NCI-H526 treated with DMSO at 0.1 percent for 48 hours (cell line): ENCODE results near the gene CWF19L2.
"Not testable (repeated sequence)": the region's sequence is repeated elsewhere in the genome, so short reads cannot be mapped to it uniquely, and the experiment has no call there.

ENCODE experiments used
- DNase-seq: peaks from one replicate; lab custom pipeline; 2025; lab: John Stamatoyannopoulos, UW

The CWF19L2 gene

DNA sequence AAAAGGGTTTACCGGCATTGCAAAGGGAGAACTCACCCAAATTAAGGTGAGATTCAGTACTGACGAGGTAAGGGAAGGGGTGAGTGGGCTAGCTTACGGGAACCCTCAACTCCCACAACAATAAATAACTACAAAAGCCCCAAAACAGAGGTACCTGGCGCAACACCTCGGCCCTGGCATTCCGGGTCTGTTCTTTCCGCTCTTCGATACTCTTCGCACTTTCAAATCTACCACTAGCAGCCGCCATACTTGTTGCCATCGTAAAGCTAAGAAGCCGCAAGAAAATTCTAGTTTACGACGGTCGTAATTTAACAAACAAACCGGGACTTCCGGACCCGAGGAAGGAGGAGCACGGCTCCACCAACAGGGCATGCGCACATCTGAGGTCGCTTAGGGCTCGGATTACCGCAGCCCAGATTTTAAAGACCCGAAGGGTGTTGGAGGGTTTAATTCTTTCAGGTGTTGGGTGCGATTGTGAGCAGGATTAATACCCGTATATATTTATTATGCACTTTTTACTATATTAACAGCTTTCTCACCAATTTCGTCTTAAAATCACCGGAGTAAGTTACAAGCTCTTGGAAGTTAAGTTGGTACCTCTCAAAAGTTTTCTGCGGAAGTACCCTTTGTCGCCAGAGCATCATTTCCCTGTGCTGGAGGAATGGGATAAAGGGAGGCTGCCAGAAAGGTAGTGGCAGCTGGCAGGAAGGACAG is at the start of gene CWF19L2:
Gene CWF19L2 (minus strand): TSS at position 268 of the 714 bp plus-strand sequence. CDS start 9 bp downstream, at position 259.
- peak; percentile 99 for DNase-seq

DNA sequence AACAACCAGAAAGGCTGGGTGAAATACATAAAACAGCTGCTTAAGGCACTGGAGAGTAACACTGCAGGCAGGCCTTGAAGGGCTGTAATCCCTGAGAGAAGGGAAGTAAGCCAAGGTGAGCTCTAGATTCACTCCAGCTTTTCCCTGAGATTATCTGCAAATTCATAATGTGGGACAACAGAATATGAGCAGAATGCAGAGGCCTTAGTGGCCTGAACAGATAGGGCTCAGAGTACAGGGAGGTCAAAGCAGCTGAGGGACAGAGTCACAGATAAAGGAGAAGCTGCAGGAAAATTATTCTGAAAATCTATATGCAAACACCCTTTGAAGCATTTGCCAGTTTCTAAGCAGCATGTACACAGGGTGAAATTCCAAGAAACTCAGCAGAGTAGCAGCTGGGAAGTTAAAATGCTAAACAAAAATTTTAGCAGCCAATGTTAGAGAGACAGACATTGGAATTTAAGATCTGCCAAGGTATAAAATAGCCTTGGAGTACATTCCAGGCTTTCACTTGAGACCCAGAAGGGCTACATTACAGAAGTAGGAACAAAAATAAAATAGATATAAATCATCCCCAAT is 48.1 kb upstream of the CWF19L2 start:
- no peak for DNase-seq

DNA sequence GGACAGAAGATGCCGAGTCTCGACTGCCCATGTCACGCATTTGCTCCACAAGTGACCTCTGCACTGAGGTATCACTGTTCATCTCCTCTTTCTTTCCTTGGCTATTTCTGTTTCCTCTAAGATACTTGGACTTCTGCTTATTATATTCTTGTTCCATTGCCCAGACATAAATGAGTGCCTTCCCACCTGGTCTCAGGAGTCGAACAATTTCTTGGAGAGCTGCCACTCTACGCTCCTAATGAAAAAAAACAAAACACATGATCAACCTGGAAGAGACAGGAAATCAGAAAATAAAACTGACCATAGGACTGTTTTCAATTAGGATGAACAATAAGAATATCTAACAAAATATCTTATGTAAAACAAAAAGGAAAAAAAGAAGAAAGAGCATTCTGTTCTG is 47.4 kb upstream of the CWF19L2 start:
- DNase-seq: no peak

DNA sequence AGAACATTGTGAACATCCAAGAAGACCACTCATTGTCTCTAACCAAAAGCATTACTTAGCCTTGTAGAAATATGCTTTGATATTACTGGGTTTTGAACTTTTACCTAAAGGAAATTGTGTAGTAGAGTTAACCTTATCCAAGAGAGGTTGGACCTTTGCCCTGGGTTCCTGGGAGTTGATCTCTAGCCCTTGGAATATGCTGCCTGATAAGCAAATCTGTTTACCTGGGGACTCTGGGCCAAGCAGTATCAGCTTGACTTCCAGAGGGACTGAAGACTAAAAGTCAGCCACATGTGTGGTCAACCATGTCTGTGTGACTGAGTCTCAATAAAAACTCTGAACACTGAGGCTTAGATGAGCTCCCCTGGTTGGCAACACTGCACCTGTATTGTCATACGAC is 44.1 kb upstream of the CWF19L2 start:
- no peak for DNase-seq

DNA sequence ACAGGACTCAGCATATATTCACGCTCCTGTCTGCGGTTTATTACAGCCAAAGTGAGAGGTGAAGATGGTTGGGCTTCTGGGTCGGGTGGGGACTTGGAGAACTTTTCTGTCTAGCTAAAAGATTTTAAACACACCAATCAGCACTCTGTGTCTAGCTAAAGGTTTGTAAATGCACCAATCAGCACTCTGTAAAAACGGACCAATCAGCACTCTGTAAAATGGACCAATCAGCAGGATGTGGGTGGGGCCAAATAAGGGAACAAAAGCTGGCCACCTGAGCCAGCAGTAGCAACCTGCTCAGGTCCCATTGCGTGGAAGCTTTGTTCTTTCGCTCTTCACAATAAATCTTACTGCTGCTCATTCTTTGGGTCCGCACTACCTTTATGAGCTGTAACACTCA is 39.7 kb upstream of the CWF19L2 start:
- DNase-seq: not testable (repeated sequence)

DNA sequence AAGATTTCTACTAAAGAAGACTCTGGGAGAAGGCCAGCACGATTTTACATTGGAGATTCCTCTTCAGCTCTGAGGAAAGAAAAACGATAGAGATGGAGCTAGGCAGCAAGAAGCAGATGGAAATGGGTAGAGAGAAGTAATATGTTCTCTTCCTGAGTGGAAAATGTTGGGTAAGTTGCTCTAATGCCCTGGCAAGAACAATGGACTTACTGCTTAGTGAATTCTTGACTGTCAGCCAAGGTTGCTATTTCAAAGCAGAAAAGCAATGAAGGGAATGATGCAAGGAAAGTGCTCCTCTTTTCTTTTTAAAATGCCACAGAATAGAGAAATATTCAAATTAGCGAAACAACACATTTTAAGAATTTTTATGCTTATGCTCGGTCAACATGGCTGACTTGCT is 38.4 kb upstream of the CWF19L2 start:
- no peak for DNase-seq

DNA sequence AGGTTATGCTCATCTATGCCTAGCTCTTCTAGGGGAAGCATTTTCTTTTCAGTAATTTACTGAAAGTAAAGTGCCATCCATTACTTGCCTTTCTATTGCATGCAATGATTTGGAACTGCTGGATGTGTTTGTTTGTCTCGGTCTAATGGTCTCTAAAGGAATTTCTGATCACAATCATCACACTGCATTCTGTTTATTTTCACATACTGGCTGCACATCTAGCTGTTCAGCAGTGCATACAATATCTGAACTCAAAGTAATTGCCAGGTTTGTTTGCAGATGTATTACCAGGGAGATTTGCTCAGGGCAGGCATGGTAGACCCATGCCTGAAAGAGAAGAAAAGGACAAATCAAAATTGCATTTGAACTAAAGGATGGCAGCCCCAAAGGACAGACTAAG is 36.4 kb upstream of the CWF19L2 start:
- DNase-seq: no peak

DNA sequence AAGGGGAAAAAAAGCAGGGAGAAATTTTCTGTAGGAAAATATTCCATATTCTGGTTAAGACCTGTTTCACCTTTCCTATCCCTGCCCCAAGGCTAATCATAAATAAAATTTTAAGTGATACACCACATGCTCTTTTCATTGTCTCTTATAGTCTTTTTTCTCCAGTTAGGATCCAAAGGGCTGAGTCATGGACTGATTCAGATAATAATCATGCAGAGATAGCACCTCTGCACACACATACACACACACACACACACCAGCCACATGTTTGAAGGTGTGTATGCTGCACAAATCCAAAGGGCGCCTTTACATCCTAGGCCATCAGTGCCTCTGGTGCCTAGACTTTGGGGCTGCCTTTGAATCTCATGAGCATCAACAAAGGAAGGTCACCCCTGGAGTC is 35.5 kb upstream of the CWF19L2 start:
- no peak for DNase-seq

DNA sequence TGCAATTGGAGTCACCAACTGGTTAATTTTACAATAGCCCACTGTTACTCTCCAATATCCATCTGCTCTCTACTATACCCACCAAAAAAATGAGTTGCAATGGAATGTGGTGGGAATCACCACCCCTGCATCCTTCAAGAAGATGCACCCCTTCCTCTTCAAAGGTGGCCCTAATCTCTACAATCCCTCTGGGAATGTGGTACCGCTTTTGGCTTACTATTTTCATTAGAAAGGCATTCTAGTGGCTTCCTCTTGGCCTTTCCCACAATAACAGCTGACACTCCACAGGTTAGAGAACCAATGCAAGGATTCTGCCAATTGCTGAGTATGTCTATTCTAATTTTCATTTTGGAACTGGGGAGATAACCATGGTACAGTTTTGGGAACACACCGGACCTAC is 33.2 kb upstream of the CWF19L2 start:
- DNase-seq: no peak

DNA sequence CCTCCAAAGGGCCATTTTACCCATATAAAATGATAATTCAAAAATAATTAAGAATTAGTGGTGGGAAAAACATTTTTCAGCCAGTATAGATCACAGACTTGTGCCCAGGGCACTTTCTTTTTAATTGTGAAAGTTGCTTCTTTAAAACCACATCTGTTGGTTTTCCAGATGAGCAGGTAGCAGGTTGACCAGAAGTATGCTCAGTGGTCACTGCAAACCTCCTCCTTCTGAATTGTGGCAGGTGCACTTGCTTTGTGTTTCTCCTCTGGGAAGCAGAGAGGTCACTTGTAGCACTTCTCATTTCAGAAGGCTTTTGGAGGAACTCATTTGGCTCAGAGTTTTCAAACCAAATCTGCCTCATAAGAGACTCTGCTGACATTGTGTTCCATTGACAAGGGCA is 24.6 kb upstream of the CWF19L2 start:
- DNase-seq: no peak

DNA sequence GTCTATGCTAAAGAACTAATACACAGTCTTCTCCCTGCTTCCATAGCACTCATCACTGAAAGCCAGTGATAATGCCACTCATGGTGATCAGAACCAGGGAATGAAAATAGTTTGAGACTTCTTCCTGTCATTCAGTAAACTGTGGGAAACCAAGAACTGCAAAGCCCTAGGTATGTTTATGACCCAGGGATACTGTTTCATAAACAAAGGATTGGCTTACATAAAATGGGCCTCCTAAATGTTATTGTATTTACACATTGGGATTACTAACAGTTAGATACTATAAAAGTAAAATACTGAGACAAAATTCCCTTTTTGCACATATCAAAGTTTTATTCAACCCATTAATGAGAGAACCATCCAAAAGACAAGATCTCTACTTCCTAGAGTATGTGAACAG is 21.3 kb upstream of the CWF19L2 start:
- no peak for DNase-seq

DNA sequence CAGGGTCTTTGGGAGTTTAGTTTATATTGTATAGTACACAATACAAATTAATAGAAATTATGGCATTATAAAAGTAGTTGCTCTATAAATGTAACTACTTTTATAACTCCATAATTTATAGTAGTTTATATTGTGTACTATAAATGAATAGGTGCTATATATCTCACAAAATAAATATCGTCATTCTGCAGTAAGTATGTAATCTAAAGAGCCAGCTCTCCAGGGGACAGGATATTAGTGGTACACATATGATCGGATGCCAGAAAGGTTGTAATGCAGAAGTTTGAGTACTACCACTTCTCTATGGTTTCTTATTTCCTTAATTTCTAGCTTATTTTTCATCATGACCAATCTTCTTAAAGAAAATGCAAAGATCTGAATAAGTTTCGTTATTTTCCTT is 20.2 kb upstream of the CWF19L2 start:
- DNase-seq: no peak

DNA sequence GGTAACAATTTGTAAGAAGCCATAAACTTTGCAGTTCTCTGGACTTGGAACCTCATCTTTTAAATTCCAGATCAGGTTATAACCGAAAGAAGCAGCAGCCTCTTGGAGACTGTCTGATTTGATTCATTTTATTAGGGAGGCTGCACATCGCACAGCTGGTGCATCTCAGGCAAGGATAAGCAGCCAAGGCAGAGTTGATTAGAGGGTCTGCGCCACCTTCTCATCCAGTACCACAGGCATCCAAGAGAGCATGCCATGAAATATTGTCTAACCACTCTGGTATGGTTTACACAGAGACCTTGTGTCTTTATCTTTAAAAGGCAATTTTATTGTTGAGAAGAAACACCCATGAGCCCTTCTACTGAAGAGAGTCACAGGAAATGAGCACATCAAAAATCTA is 16.2 kb upstream of the CWF19L2 start:
- DNase-seq: no peak

DNA sequence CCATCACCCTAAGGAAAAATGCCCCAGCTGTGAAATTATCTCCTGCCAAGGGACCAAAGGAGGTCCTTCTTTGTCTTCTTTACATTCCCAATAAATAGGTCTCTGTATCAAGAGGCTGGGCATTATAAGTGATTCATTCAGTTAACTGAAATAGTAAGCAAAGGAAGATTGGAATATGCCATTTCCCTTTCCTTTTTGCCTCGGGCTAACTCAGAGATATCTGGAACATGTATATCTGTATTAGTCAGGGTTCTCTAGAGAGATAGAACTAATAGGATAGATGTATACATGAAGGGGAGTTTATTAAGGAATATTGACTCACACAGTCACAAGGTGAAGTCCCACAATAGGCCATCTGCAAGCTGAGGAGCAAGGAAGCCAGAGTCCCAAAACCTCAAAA is 15.3 kb upstream of the CWF19L2 start:
- DNase-seq: no peak

DNA sequence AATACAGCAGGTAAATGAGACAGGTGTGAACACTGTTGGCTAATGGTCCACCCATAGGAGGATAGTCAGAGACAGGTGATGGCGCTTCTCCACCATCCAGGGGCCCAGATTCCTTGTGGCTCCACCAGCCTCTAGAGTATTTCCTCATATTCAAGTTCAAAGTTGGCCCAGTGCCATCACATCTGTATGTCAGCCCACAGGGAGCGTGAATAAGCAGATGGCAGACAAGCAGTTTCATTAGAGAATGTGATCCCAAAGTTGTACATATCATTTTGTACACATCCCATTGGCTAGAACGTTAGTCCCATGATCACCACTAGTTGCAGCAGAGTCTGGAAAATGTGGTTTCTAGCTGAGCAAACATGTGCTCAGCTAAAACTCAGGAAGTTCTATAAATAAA is 11.0 kb upstream of the CWF19L2 start:
- no peak for DNase-seq

DNA sequence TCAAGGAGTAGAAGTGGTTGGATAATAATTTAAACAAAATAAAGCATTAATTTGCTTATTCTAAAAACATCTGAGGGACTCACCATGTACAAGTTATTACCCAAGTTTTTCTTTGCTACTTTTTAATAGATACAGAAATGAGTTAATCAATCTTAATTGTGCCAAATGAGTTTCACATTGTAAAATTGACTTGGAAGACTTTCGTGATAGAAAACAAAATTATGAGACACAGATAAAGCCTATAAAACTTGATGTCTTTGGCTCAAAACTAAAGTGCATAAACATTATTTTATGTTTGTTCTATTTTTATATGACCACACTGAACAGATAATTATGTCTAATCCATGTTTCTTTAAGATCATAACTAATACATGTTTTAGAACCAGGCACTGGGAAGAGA is 10.1 kb upstream of the CWF19L2 start:
- DNase-seq: no peak

DNA sequence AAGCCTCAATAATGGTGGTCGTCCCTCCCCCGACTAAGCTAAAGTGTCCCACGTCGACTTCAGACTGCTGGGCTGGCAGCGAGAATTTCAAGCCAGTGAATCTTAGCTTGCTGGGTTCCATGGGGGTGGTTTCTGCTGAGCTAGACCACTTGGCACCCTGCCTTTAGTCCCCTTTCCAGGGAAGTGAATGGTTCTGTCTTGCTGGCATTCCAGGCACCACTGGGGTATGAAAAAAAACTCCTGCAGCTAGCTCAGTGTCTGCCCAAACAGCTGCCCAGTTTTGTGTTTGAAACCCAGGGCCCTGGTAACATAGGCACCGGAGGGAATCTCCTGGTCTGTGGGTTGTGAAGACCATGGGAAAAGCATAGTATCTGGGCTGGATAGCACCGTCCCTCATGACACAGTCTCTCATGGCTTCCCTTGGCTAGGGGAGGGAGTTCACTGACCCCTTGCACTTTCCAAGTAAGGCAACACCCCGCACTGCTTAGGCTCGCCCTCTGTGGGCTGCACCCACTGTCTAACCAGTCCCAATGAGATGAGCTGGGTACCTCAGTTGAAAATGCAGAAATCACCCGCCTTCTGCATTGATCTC is 8.7 kb upstream of the CWF19L2 start:
- DNase-seq: not testable (repeated sequence)

DNA sequence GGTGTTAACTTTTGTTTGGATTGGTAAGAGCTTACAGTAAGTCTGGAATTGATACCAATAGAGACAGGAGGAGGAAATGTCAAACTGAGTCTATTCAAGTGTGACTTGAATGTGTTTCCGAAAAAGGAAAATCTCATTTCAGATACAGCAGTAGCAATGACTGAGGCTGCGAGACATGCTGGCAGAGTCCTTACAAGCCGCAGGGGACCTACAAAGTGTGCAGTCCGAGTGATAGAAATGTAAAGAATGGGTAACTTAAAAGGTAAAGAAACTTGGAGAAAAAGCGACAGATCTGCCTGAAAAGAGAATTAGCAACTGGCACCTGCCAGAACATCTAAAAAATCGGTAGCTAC is 444 bp downstream of the CWF19L2 start:
- no peak for DNase-seq

DNA sequence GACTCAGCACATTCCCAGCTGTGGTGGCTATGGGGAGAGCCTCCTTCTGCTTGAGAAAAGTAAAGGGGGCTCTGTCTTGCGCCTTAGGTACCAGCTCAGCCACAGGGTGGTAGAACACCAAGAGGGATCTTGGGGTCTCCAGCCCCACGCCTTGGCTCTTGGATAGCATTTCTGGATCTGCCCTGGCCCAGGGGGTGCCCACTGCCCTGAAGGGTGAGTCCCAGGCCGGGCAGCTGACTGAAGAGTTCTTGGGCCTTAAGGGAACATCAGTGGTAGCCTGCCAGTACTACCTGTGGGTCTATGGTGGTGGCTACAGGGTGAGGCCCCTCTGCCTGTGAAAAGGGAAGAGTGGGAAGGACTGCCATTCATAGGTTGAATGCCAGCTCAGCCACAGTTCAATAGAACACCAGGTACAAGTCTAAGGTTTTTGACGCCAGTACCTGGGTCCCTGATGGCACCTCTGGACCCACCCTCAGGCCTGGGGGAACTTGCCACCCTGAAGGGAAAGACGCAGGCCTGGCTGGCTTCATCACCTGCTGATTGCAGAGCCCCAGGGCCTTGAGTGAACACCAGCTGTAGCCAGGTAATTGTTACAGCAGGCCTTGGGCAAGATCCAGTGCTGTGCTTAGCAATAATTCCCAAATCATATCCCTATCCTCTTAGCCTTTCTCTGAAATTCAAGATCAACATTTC is 3.9 kb downstream of the CWF19L2 start:
- no peak for DNase-seq

DNA sequence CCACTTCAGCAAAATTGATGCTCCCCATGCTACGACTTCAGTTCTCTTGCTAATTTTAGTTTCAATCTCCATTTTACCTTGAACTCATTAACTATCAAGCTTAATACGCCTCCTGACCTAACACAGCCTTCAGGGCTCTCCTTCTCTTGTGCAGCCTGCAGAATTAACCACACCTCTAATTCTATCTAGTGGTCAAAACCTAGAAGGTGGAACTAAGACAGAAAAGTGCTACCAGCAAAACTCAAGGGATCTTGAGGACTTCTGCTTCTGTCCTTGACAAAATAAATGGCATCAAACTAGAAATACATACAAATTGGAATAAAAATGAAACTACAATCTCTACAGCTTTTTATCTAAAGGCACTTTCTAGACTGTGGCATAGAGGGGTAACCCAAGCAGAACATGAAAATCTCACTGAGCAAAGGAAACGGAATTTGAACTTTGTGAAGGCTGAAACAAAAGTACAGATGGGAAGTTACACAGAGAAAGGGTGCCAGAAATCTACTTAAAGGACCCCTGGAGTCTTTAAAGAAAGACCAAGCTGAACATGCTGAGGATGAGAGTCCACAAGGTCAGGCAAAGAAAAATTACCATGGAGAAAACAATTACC is 10.7 kb downstream of the CWF19L2 start:
- no peak for DNase-seq

DNA sequence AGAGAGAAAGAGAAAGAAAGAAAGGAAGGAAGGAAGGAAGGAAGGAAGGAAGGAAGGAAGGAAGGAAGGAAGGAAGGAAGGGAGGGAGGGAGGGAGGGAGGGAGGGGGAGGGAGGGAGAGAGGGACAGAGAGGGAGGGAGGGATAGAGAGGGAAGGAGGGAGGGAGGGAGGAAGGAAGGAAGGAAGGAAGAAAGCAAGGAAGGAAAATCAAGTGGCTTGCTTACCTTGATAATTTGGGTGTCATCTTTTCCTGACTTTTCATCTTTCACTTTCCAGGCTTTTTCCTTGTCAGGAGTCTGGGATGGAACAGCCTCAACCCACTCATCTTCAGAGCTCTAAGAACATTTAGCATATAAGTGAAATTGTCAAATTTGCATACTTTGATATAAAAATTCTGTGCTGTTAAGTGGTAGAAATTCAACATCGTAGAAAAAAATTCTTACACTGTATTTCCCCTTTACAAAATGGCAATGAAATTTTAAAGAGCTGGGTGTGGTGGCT is 14.9 kb downstream of the CWF19L2 start:
- no peak for DNase-seq

DNA sequence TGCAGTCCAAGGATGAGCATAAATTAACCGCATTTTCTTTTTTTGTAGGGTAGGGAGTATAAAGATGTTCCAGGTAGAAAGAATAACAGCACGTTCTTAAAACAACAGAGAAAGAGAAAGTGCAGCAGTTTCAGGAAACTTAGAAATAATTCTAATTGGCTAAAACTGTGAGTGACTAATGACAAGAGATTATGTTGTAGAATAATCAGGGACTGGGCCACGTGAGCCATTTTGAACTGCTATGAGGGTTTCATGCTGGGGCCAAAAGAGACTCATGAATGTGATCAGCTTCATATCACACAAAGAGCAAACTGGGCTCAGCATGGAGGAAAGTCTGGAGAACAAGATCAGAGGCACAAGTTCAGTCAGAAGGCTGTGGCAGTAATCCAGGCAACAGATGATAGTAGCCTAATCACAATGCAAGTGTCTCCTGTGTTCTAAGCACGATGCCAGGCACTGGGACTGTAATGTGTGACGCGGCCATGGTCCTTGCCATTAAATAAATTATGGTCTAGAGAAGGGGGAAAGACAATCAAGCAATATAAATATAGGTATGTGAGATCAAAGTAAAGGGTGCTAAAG is 17.9 kb downstream of the CWF19L2 start:
- no peak for DNase-seq
